K562 (cell line): ENCODE data around the gene DPAGT1. TPM values are rescaled to one million over a fixed set of nuclear protein-coding genes. Genes with fewer than 3 reads are reported as not detected.
A peak's percentile ranks its signal among the peaks of the same experiment; 100 is the strongest.

Experiments
- CBFA2T2 ChIP-seq: fragments of 450-650 bp; conservative IDR thresholded peaks from 2 replicates; pipeline ENCODE4 v1.6.1; 2017; ENCODE audit warnings: mild to moderate bottlenecking
- E2F4 ChIP-seq: sonication (generic); formaldehyde crosslinking; IDR thresholded peaks from 2 replicates; pipeline ENCODE4 v1.8.0; 2022; ENCODE audit warnings: mild to moderate bottlenecking, low read depth, missing genetic modification reagents
- ESRRA ChIP-seq: fragments of 450-650 bp; IDR thresholded peaks from 2 replicates; pipeline ENCODE4 v1.6.1; 2014; ENCODE audit warnings: low read depth, mild to moderate bottlenecking, moderate library complexity, borderline replicate concordance
- L3MBTL2 ChIP-seq: fragments of 450-650 bp; IDR thresholded peaks from 2 replicates; pipeline ENCODE4 v1.6.1; 2016; ENCODE audit warnings: mild to moderate bottlenecking, moderate library complexity
- LCOR ChIP-seq: sonication (generic); formaldehyde crosslinking; IDR thresholded peaks from 2 replicates; pipeline ENCODE4 v1.8.0; 2022; ENCODE audit warnings: mild to moderate bottlenecking, missing genetic modification reagents
- MEF2A ChIP-seq: IDR thresholded peaks from 2 replicates; pipeline ENCODE4 v1.6.1; 2011; ENCODE audit warnings: low read depth, mild to moderate bottlenecking, low read length, moderate library complexity; ENCODE audit not compliant: control insufficient read depth
- MYC ChIP-seq, 2 experiments: fragments of 250-450 bp in 1 of 2; sonication (Bioruptor Pico) in 1 of 2; IDR thresholded peaks; 2 replicates each; pipeline versions ENCODE4 v1.5.1 to v1.6.1; 2012 to 2021; ENCODE audit warnings: low read depth in 2 of 2, borderline replicate concordance in 1 of 2, improper control_type of control experiment in 1 of 2, low read length in 1 of 2, mild to moderate bottlenecking in 1 of 2, moderate library complexity in 1 of 2
- RUNX1 ChIP-seq: sonication (generic); IDR thresholded peaks from 2 replicates; pipeline ENCODE4 v1.6.1; 2016; ENCODE audit warnings: antibody characterized with exemption, low read depth
- SRSF3 ChIP-seq: fragments of 200-400 bp; formaldehyde crosslinking; IDR thresholded peaks from 2 replicates; pipeline ENCODE4 v1.6.1; 2016; ENCODE audit warnings: mild to moderate bottlenecking, low read length, moderate library complexity; ENCODE audit not compliant: insufficient read depth
- ZFPM2 ChIP-seq: fragments of 250-450 bp; sonication (Bioruptor Pico); IDR thresholded peaks from 2 replicates; pipeline ENCODE4 v1.5.1; 2022; ENCODE audit warnings: mild to moderate bottlenecking
- polyA plus RNA-seq, 8 experiments: library from polyadenylated mRNA; depleted of rRNA in 4 of 8; stranded (reverse) in 5 of 8; unstranded in 3 of 8; fragments of >200 nt; fragmentation: Nextera tagmentation in 2 of 8; fragmentation: Illumina TruSeq in 1 of 8; extraction: Ambion mirVana in 2 of 8; extraction: Trizol in 1 of 8; gene quantifications; 2 replicates each; pipeline versions ENCODE4 v1.2.1 to v1.2.3, GENCODE V29; 2011 to 2014; ENCODE audit warnings: inconsistent platforms in 1 of 8, missing spikeins in 1 of 8
- total RNA-seq, 7 experiments: library from RNA; depleted of rRNA in 6 of 7; stranded (reverse); fragments of >200 nt in 6 of 7; fragmentation: Illumina TruSeq in 2 of 7; extraction: Trizol in 2 of 7; gene quantifications; 2 replicates each; pipeline versions ENCODE4 v1.2.1 to v1.2.3, GENCODE V29; 2011 to 2021; ENCODE audit warnings: low replicate concordance in 1 of 7
- TF ChIP-seq, protein P1 (sequence below): fragments of 250-450 bp; sonication (Bioruptor Pico); IDR thresholded peaks from 2 replicates; pipeline ENCODE4 v1.5.0; 2021
- TF ChIP-seq, protein P2 (sequence below): conservative IDR thresholded peaks from 2 replicates; pipeline ENCODE4 v1.6.1; 2011; ENCODE audit warnings: low read depth, mild to moderate bottlenecking, low read length; ENCODE audit not compliant: control insufficient read depth

DPAGT1 gene
- total and polyA plus RNA-seq, 9 of the 15 experiments (the other 6 are each of a cell fraction or from before 2014, with no cell fraction given) = 29.9 to 135 (median 85.0) TPM

GRCh38 chr11:119067371-119068222, 34.1 kb downstream of the DPAGT1 start, which contains the start of gene VPS11 (continued):
- TF ChIP-seq MYC (IDR thresholded peaks at IDR 0.05; ENCODE audit: low read depth, low read length) (peak; percentile 78), MYC (CRISPR knock-in tag; IDR thresholded peaks at IDR 0.05; ENCODE audit: borderline replicate concordance, low read depth) (peak; percentile 36; the same call in 1 of the 2 replicates), MEF2A (0 out of 2 replicates have a peak, but pooled peaks have one; percentile 27), L3MBTL2 (peak; percentile 65; the same call in 1 of the 2 replicates), LCOR (CRISPR knock-in tag) (peak; percentile 29; the same call in 1 of the 2 replicates), CBFA2T2 (peak; percentile 96), E2F4 (0 out of 2 replicates have a peak, but pooled peaks have one; percentile 44), RUNX1 (no peak), SRSF3 (no peak), ESRRA (peak; percentile 7; the same call in 1 of the 2 replicates), ZFPM2 (CRISPR knock-in tag) (no peak)
- TF ChIP-seq, protein P1, sequence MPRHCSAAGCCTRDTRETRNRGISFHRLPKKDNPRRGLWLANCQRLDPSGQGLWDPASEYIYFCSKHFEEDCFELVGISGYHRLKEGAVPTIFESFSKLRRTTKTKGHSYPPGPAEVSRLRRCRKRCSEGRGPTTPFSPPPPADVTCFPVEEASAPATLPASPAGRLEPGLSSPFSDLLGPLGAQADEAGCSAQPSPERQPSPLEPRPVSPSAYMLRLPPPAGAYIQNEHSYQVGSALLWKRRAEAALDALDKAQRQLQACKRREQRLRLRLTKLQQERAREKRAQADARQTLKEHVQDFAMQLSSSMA (CRISPR knock-in tag) = no peak
- TF ChIP-seq, protein P2, sequence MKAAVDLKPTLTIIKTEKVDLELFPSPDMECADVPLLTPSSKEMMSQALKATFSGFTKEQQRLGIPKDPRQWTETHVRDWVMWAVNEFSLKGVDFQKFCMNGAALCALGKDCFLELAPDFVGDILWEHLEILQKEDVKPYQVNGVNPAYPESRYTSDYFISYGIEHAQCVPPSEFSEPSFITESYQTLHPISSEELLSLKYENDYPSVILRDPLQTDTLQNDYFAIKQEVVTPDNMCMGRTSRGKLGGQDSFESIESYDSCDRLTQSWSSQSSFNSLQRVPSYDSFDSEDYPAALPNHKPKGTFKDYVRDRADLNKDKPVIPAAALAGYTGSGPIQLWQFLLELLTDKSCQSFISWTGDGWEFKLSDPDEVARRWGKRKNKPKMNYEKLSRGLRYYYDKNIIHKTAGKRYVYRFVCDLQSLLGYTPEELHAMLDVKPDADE = peak; percentile 66
